HCT116 (cell line): Measurements from ENCODE around the gene SPATA21.

ENCODE experiments used
- CTCF ChIP-seq, 3 experiments: fragments of 200-600 bp in 1 of 3; sonication (generic) in 1 of 3; IDR thresholded peaks in 2 of 3; conservative IDR thresholded peaks in 1 of 3; 2 replicates each; pipeline ENCODE4 v1.5.1; 2012 to 2017; ENCODE audit warnings: low read depth in 2 of 3, low read length in 2 of 3, antibody characterized with exemption in 1 of 3, borderline replicate concordance in 1 of 3, control low read depth in 1 of 3, mild to moderate bottlenecking in 1 of 3, mixed read lengths in 1 of 3, mixed run types in 1 of 3, moderate library complexity in 1 of 3; ENCODE audit not compliant: insufficient read depth in 1 of 3
- ELF1 ChIP-seq: IDR thresholded peaks from 2 replicates; pipeline ENCODE4 v1.6.1; 2012; ENCODE audit warnings: low read depth, borderline replicate concordance
- EZH2 ChIP-seq: fragments of 200-600 bp; sonication (generic); IDR thresholded peaks from 2 replicates; pipeline ENCODE4 v1.6.1; 2017; ENCODE audit warnings: antibody characterized with exemption, mixed run types
- EZH2phosphoT487 ChIP-seq: fragments of 200-600 bp; IDR thresholded peaks from 2 replicates; pipeline ENCODE4 v1.6.1; 2018; ENCODE audit warnings: antibody characterized with exemption, borderline replicate concordance
- MAX ChIP-seq: IDR thresholded peaks from 2 replicates; pipeline ENCODE4 v1.6.1; 2012
- POLR2A ChIP-seq: IDR thresholded peaks from 2 replicates; pipeline ENCODE4 v1.7.0; 2011; ENCODE audit warnings: borderline replicate concordance; ENCODE audit not compliant: insufficient read depth, insufficient read length; ENCODE audit errors: extremely low read depth
- POLR2AphosphoS5 ChIP-seq: IDR thresholded peaks from 2 replicates; pipeline ENCODE4 v1.6.1; 2011; ENCODE audit warnings: mild to moderate bottlenecking, low read depth, low read length, moderate library complexity
- REST ChIP-seq: IDR thresholded peaks from 2 replicates; pipeline ENCODE4 v1.6.1; 2012; ENCODE audit warnings: low read depth
- SP1 ChIP-seq: IDR thresholded peaks from 2 replicates; pipeline ENCODE4 v1.6.1; 2012; ENCODE audit warnings: low read depth

GRCh38 chr1:16396591-16396990 is 40.6 kb downstream of the SPATA21 start:
- TF ChIP-seq CTCF (IDR thresholded peaks at IDR 0.05 in 2 of 3, conservative IDR thresholded peaks at IDR 0.05 in 1 of 3; ENCODE audit: borderline replicate concordance in 1 of 3, insufficient read depth in 1 of 3, low read depth in 2 of 3, low read length in 2 of 3), result no peak
- TF ChIP-seq EZH2, result no peak
- no peak for TF ChIP-seq EZH2phosphoT487
- TF ChIP-seq ELF1, result no peak
- no peak for TF ChIP-seq SP1
- no peak for TF ChIP-seq MAX
- TF ChIP-seq POLR2AphosphoS5, result no peak
- no peak for TF ChIP-seq REST
- no peak for TF ChIP-seq POLR2A
